ENCODE data around the gene DLG2.

GRCh38 chr11:84564867-84565184, 1062.3 kb downstream of the DLG2 start:
- TF ChIP-seq, protein P1, sequence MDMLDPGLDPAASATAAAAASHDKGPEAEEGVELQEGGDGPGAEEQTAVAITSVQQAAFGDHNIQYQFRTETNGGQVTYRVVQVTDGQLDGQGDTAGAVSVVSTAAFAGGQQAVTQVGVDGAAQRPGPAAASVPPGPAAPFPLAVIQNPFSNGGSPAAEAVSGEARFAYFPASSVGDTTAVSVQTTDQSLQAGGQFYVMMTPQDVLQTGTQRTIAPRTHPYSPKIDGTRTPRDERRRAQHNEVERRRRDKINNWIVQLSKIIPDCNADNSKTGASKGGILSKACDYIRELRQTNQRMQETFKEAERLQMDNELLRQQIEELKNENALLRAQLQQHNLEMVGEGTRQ (IDR thresholded peaks at IDR 0.05; ENCODE audit: low read length) = no peak
- TF ChIP-seq JUND (IDR thresholded peaks at IDR 0.05; ENCODE audit: low read length) = no peak
